ENCODE results near the gene UTP20.

UTP20 gene
- total RNA-seq = 57.0 reads per million, percentile 71 among the genes with 10 or more reads in this experiment

DNA sequence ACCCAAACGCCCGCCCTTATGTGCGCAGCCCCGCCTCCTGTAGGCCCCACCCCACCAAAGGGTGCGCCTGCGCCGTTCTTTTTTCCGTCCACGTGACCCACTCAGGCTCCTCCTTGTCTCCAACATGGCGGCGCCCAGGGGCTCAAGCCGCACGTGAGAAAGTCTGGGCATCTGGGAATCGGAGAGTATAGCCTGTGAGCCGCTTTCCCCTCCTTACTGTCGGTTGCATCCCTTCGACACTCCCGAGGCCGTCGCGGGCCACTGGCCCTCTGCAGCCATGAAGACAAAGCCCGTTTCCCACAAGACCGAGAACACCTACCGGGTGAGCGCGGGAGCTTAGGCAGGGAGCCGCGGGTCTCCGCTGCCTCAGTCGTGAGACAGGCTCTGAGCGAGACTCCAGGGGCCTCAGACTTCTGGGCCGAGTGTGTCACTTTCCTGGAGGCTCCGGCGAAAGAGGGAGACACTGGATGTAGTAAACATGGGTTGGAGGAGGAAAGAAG is at the start of gene UTP20:
TSS of gene UTP20 (plus strand) at position 100 of the 500 bp plus-strand sequence. CDS start at position 278, 178 bp downstream.
- DNase-seq = peak; percentile 92

- DNase-seq = no peak
These were observed 49.4 kb upstream of the UTP20 start for GRCh38 chr12:101230547-101230946.

DNA sequence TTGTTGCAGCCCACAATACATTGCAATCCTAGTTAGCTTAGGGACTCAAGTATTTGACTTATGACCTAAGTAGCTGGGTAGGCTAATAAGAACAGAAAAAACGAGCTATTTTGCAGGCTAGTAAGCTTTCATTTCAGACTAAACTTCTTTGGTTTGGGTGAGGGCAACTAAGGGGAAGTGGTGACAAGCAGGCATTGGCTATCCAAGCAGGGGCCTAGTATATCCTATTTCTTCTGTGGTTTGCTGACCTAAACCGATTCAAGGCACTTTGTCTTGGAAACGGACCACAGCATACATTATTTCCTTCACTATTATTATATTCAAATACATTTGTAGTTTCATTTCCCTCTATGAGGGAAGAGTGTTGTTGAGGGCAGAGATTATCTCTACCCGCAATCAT is 48.3 kb upstream of the UTP20 start:
- no peak for DNase-seq

- DNase-seq = no peak
These were observed 44.2 kb upstream of the UTP20 start for GRCh38 chr12:101235686-101236085.

DNA sequence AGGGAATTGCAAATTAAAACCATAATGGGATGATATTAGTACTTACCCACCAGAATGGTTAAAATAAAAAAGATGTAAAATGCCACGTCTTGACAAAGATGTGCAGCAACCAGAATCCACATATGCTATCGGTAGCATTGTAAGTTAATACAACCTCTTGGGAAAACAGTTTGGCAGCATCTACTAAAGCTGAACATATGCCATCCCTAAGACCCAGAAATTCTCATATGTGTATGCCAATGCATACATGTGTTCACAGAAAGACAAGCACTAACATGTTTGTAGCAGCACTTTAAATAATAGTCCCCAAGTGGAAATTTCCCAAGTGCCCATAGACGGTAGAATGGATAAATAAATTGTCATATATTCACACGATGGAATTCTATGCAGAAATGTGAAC is 41.6 kb upstream of the UTP20 start:
- no peak for DNase-seq

GRCh38 chr12:101238800-101239329 is 41.0 kb upstream of the UTP20 start:
- no peak for DNase-seq

DNA sequence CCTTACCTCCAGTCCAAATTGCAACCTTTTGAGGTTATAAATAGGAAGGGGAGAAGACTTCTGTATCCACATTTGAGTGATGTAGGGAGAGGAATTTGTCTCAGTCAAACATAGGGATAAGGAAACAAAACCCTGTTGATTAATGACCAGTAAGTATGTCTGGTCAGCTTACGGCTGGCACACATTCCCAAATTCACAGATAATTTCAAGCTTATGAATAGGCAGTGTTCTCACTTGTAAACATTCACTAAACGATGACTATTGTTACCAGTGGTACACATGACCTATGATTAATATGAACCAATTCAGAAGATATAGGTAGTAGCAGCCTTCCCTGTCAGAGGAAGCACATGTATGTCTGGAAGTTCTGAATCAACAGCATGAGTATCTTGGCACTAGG is 36.8 kb upstream of the UTP20 start:
- no peak for DNase-seq

GRCh38 chr12:101243616-101244015 is 36.3 kb upstream of the UTP20 start:
- no peak for DNase-seq

DNA sequence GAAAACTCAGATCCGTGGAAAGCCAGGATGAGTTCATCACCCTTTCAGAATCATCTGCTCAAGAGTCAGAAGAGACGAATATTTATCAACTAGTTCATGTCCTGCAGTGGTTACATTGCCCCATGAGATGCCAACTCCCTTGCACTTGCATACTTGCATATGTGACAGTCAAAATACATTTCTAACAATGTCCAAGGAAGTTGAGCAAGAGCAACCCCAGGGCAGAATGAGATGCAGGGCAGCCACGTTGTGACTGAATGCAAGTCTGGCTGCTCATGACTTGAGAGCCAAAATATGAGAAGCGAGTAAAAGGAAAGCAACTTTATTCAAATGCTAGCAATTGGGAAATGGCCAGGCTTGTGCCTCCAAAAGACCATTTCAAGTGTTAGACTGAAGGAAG is 23.6 kb upstream of the UTP20 start:
- no peak for DNase-seq

GRCh38 chr12:101257357-101257756 is 22.5 kb upstream of the UTP20 start:
- DNase-seq = no peak

GRCh38 chr12:101267111-101267510 is 12.8 kb upstream of the UTP20 start:
- no peak for DNase-seq

GRCh38 chr12:101276433-101276832 is 3.5 kb upstream of the UTP20 start:
- DNase-seq = no peak

- no peak for DNase-seq
These were observed 2.5 kb upstream of the UTP20 start for GRCh38 chr12:101277443-101277842.

GRCh38 chr12:101287357-101287756 is 7.5 kb downstream of the UTP20 start:
- no peak for DNase-seq

- no peak for DNase-seq
These were observed 17.8 kb downstream of the UTP20 start for GRCh38 chr12:101297661-101298060.

- DNase-seq = no peak
These were observed 18.5 kb downstream of the UTP20 start for GRCh38 chr12:101298426-101298825.

DNA sequence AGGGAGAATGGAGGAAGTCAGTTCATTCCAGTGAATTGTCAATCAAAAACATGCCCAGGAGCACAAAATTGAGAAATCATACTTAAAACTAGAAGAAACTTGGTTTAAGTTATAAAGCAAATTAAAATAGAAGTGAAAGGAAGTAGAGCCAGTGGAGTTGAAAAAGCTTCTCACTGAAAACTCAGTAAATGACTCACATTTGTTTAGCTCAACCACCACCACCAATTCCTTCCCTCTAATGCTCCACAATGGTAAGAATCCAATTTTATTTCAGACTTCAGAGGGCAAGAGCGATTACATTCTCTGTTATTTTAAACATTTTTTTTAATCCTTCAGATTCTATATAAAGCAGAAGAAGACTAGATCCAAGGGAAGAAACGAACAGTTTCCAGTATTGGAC is 19.4 kb downstream of the UTP20 start:
- no peak for DNase-seq

DNA sequence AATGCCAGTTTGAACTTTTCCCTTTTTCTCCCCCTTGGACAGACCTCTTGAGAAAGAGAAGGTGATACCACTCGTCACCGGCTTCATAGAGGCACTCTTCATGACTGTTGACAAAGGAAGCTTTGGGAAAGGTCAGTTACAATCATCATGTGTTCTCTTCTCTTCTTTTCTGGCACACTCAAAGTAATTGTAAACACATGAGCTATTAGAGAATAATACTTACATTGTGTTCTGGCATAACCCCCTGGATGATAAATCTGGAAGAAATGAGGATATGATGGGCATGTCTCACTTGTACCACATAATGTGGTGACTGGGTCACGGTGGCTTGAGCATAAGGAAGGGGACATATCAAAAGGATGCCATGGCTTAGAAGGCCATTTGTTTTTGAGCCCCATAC is 20.0 kb downstream of the UTP20 start:
- DNase-seq = no peak

- no peak for DNase-seq
These were observed 22.8 kb downstream of the UTP20 start for GRCh38 chr12:101302741-101303140.

GRCh38 chr12:101305226-101305779 is 25.4 kb downstream of the UTP20 start:
- DNase-seq = no peak

DNA sequence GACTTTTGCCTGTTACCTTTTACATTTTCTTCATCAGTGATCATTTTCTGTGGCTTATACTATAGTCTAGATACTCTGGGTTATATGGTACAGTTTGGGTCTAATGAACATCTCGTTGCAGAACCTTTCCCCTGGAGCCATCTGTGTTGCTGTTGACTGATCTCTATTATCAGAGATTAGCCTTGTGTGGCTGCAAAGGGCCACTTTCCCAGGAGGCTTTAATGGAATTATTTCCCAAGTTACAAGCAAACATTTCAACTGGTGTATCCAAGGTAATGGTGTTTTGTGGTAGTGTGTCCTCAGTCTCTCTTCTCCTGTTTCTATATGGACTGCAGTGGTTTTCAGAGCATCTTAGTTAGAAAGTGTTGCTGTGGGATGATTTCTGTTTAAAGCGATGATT is 25.9 kb downstream of the UTP20 start:
- no peak for DNase-seq

- DNase-seq = no peak
These were observed 42.6 kb downstream of the UTP20 start for GRCh38 chr12:101322480-101322879.

- DNase-seq = no peak
These were observed 43.4 kb downstream of the UTP20 start for GRCh38 chr12:101323255-101323654.

DNA sequence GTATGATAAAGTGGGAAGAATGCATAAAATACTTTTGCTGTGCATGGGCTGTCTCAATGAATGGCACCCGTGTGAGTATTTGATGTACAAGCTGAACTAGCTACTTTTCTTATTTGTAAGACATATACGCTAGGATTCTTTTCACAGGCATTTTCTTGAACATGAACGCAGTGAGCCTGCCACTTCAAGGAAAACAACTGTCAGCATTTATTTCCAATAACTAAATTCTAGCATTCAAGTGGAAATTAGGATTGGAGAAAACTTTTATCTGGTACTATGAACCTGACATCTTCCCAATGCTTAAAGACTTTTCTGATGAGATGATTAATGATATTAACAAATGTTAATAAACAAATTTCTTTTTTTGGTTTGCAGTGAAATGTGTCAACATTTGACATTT is 45.7 kb downstream of the UTP20 start:
- no peak for DNase-seq

DNA sequence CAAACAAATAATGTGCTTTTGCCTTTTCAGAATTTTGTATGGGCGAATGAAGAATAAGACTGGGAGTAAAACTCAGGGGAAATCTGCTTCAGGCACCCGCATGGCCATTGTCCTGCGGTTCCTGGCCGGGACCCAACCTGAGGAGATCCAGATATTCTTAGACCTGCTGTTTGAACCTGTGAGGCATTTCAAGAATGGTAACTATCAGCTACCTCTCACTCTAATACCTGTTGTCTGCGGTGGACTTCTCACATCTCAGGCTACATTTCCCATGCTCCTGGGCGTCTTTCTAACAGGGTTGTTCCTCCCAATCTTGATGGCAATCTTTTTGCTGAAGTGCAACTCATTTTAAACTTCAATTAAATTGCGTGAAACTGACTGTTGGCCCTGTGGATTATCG is 47.1 kb downstream of the UTP20 start:
- no peak for DNase-seq
